Mesenchymal stem cell (in vitro differentiated cells and primary cell): ENCODE measurements around the gene IL11RA.

Experiments
- DNase-seq: peaks from one replicate; pipeline ENCODE4 v3.0.0-alpha.2; 2013
- H2AFZ ChIP-seq: one replicate; pipeline ENCODE4 v1.6.1; 2013; ENCODE audit warnings: low read depth, mild to moderate bottlenecking, control low read depth, inconsistent platforms, low read length, moderate library complexity
- H2AK5ac ChIP-seq: 2 replicates; pipeline ENCODE4 v1.6.1; 2013; ENCODE audit warnings: low read length, moderate library complexity, mild to moderate bottlenecking, inconsistent platforms; ENCODE audit not compliant: severe bottlenecking
- H2BK120ac ChIP-seq: one replicate; pipeline ENCODE4 v1.6.1; 2013; ENCODE audit warnings: low read depth, mild to moderate bottlenecking, inconsistent platforms, low read length, moderate library complexity
- H2BK12ac ChIP-seq, 2 experiments: one replicate each; pipeline ENCODE4 v1.6.1; 2013; ENCODE audit warnings: inconsistent platforms in 2 of 2, low read length in 2 of 2, mild to moderate bottlenecking in 2 of 2, moderate library complexity in 2 of 2, control low read depth in 1 of 2
- H2BK15ac ChIP-seq: one replicate; pipeline ENCODE4 v1.6.1; 2013; ENCODE audit warnings: mild to moderate bottlenecking, low read depth, inconsistent platforms; ENCODE audit not compliant: poor library complexity, severe bottlenecking
- H2BK5ac ChIP-seq: 2 replicates; pipeline ENCODE4 v1.6.1; 2013; ENCODE audit warnings: low read depth, mild to moderate bottlenecking, low read length, control low read depth, inconsistent platforms; ENCODE audit not compliant: poor library complexity, severe bottlenecking
- H3K14ac ChIP-seq, 2 experiments: one replicate each; pipeline ENCODE4 v1.6.1; 2013; ENCODE audit warnings: inconsistent platforms in 2 of 2, low read length in 2 of 2, control low read depth in 1 of 2, mild to moderate bottlenecking in 1 of 2, moderate library complexity in 1 of 2
- H3K18ac ChIP-seq, 2 experiments: one replicate each; pipeline ENCODE4 v1.6.1; 2013; ENCODE audit warnings: inconsistent platforms in 2 of 2, low read length in 2 of 2, control low read depth in 1 of 2, low read depth in 1 of 2, mild to moderate bottlenecking in 1 of 2
- H3K23ac ChIP-seq, 2 experiments: one replicate each; pipeline ENCODE4 v1.6.1; 2013; ENCODE audit warnings: inconsistent platforms in 2 of 2, low read length in 2 of 2, mild to moderate bottlenecking in 2 of 2, moderate library complexity in 2 of 2, control low read depth in 1 of 2
- H3K27ac ChIP-seq: 2 replicates; pipeline ENCODE4 v1.5.1; 2013; ENCODE audit warnings: mild to moderate bottlenecking, moderate library complexity, low read length, control low read depth, inconsistent platforms; ENCODE audit not compliant: poor library complexity, severe bottlenecking
- H3K27me3 ChIP-seq, 2 experiments: 2 replicates each; pipeline versions ENCODE4 v1.6.1 to v1.7.0; 2013; ENCODE audit warnings: low read length in 2 of 2, mild to moderate bottlenecking in 2 of 2, moderate library complexity in 2 of 2, control low read depth in 1 of 2, inconsistent platforms in 1 of 2; ENCODE audit not compliant: control insufficient read depth in 1 of 2, insufficient read depth in 1 of 2
- H3K36me3 ChIP-seq, 2 experiments: 2 replicates each; pipeline versions ENCODE4 v1.6.1 to v1.7.0; 2013; ENCODE audit warnings: low read length in 2 of 2, control low read depth in 1 of 2, inconsistent platforms in 1 of 2, low read depth in 1 of 2, mild to moderate bottlenecking in 1 of 2; ENCODE audit not compliant: insufficient read depth in 2 of 2, control insufficient read depth in 1 of 2
- H3K4ac ChIP-seq, 2 experiments: one replicate each; pipeline ENCODE4 v1.6.1; 2013; ENCODE audit warnings: inconsistent platforms in 2 of 2, low read length in 2 of 2, mild to moderate bottlenecking in 2 of 2, moderate library complexity in 2 of 2, control low read depth in 1 of 2, low read depth in 1 of 2
- H3K4me1 ChIP-seq: 2 replicates; pipeline ENCODE4 v1.6.1; 2013; ENCODE audit warnings: low read depth, low read length, control low read depth; ENCODE audit not compliant: control insufficient read depth, insufficient read depth
- H3K4me2 ChIP-seq: 2 replicates; pipeline ENCODE4 v1.6.1; 2013; ENCODE audit warnings: low read length, mild to moderate bottlenecking, inconsistent platforms; ENCODE audit not compliant: poor library complexity, severe bottlenecking
- H3K4me3 ChIP-seq, 2 experiments: 2 replicates each; pipeline versions ENCODE4 v1.5.1 to v1.7.0; 2013; ENCODE audit warnings: low read length in 2 of 2, mild to moderate bottlenecking in 2 of 2, control low read depth in 1 of 2, low read depth in 1 of 2; ENCODE audit not compliant: insufficient read depth in 1 of 2
- H3K79me1 ChIP-seq: replicated peaks from 2 replicates; pipeline ENCODE4 v1.6.1; 2013; ENCODE audit warnings: mild to moderate bottlenecking, control low read depth, low read length, inconsistent platforms; ENCODE audit not compliant: poor library complexity, severe bottlenecking
- H3K9ac ChIP-seq: 2 replicates; pipeline ENCODE4 v1.7.0; 2013; ENCODE audit warnings: mild to moderate bottlenecking, low read length, moderate library complexity
- H3K9me3 ChIP-seq: 2 replicates; pipeline ENCODE4 v1.7.0; 2013; ENCODE audit warnings: mild to moderate bottlenecking, low read length; ENCODE audit not compliant: control insufficient read depth
- H4K8ac ChIP-seq: one replicate; pipeline ENCODE4 v1.6.1; 2013; ENCODE audit warnings: inconsistent platforms, mild to moderate bottlenecking, low read length, moderate library complexity
- H4K91ac ChIP-seq: one replicate; pipeline ENCODE4 v1.6.1; 2013; ENCODE audit warnings: mild to moderate bottlenecking, low read length, inconsistent platforms
- WGBS: methylation state at CpG from one replicate; pipeline ENCODE4 v1.1.7; 2013; ENCODE audit warnings: mixed read lengths; 5-methylcytosine and 5-hydroxymethylcytosine counted together

Gene IL11RA

GRCh38 chr9:34674440-34674839 is 22.5 kb downstream of the IL11RA start:
- Histone ChIP-seq H2BK5ac (no peak overlapping the region), H3K23ac (no peak overlapping the region), H3K9ac (no peak overlapping the region), H4K8ac (no peak overlapping the region), H3K18ac (no peak overlapping the region), H4K91ac (no peak overlapping the region), H3K27ac (no peak overlapping the region), H2AFZ (no peak overlapping the region), H3K4me1 (no peaks in the 10 kb centered on the region), H3K4me2 (no peak overlapping the region), H2BK15ac (no peak overlapping the region), H3K4me3 (no peak overlapping the region), H2BK120ac (no peak overlapping the region), H3K27me3 (no peaks in the 10 kb centered on the region), H3K79me1 (peaks cover 10% of the 10 kb centered on the region), H3K14ac (no peak overlapping the region), H3K4ac (no peak overlapping the region), H2AK5ac (no peak overlapping the region), H3K9me3 (no peaks in the 10 kb centered on the region), H3K36me3 (peaks cover under 1 to 5% of the 10 kb centered on the region in 2 experiments), H2BK12ac (no peak overlapping the region)
- 72% methylated on average over 3 of the region's 3 CpGs for WGBS
- DNase-seq: no peak

- Histone ChIP-seq H3K4me1 (no peaks in the 10 kb centered on the region), H3K4me2 (no peak overlapping the region), H2AK5ac (no peak overlapping the region), H2BK12ac (no peak overlapping the region), H4K91ac (no peak overlapping the region), H2AFZ (no peak overlapping the region), H3K9me3 (no peaks in the 10 kb centered on the region), H3K27me3 (no peaks in the 10 kb centered on the region), H3K79me1 (peaks cover 7% of the 10 kb centered on the region), H2BK15ac (no peak overlapping the region), H2BK120ac (no peak overlapping the region), H3K18ac (no peak overlapping the region), H3K4ac (no peak overlapping the region), H3K36me3 (no peaks in the 10 kb centered on the region), H3K9ac (peak overlapping the region; percentile 42), H3K23ac (no peak overlapping the region), H2BK5ac (no peak overlapping the region), H3K14ac (no peak overlapping the region), H4K8ac (no peak overlapping the region), H3K27ac (no peak overlapping the region), H3K4me3 (no peak overlapping the region)
- peak; percentile 82 for DNase-seq
- WGBS: 28% methylated on average over 10 of the region's 10 CpGs
Measured at GRCh38 chr9:34675048-34675714, 23.2 kb downstream of the IL11RA start.

- no peak overlapping the region for H4K91ac ChIP-seq
- no peaks in the 10 kb centered on the region for H3K4me1 ChIP-seq
- no peak for DNase-seq
- no peak overlapping the region for H2BK5ac ChIP-seq
- H3K4me2 ChIP-seq: no peak overlapping the region
- WGBS: 99% methylated on average over 2 of the region's 2 CpGs
- H2AFZ ChIP-seq: no peak overlapping the region
- H3K18ac ChIP-seq: no peak overlapping the region
- H3K4ac ChIP-seq: no peak overlapping the region
- no peak overlapping the region for H2BK12ac ChIP-seq
- no peaks in the 10 kb centered on the region for H3K27me3 ChIP-seq
- H3K23ac ChIP-seq: no peak overlapping the region
- H4K8ac ChIP-seq: no peak overlapping the region
- peak overlapping the region; percentile 42 for H3K9ac ChIP-seq
- H3K79me1 ChIP-seq: peaks cover 2% of the 10 kb centered on the region
- H2BK15ac ChIP-seq: no peak overlapping the region
- peaks cover 0 to 1% of the 10 kb centered on the region in 2 experiments for H3K36me3 ChIP-seq
- no peak overlapping the region for H3K14ac ChIP-seq
- H3K4me3 ChIP-seq: no peak overlapping the region
- H2BK120ac ChIP-seq: no peak overlapping the region
- H3K27ac ChIP-seq: no peak overlapping the region
- H3K9me3 ChIP-seq: no peaks in the 10 kb centered on the region
- no peak overlapping the region for H2AK5ac ChIP-seq
Measured at GRCh38 chr9:34675869-34676268, 23.9 kb downstream of the IL11RA start.

GRCh38 chr9:34684145-34684544 is 32.2 kb downstream of the IL11RA start:
- no peak overlapping the region for H3K4ac ChIP-seq
- no peak overlapping the region for H3K18ac ChIP-seq
- no peak overlapping the region for H3K23ac ChIP-seq
- H3K4me2 ChIP-seq: no peak overlapping the region
- H3K9me3 ChIP-seq: no peaks in the 10 kb centered on the region
- no peak overlapping the region for H3K4me3 ChIP-seq
- no peak overlapping the region for H4K8ac ChIP-seq
- H3K4me1 ChIP-seq: no peaks in the 10 kb centered on the region
- H2BK15ac ChIP-seq: no peak overlapping the region
- no peak overlapping the region for H3K9ac ChIP-seq
- H4K91ac ChIP-seq: no peak overlapping the region
- H3K79me1 ChIP-seq: no peaks in the 10 kb centered on the region
- H3K27ac ChIP-seq: no peak overlapping the region
- H3K27me3 ChIP-seq: no peaks in the 10 kb centered on the region
- no peak overlapping the region for H2AFZ ChIP-seq
- no peak overlapping the region for H2AK5ac ChIP-seq
- H2BK5ac ChIP-seq: no peak overlapping the region
- no peak overlapping the region for H2BK12ac ChIP-seq
- peaks cover 0 to 6% of the 10 kb centered on the region in 2 experiments for H3K36me3 ChIP-seq
- no peak for DNase-seq
- no peak overlapping the region for H3K14ac ChIP-seq
- WGBS: 92% methylated on average over 4 of the region's 4 CpGs
- no peak overlapping the region for H2BK120ac ChIP-seq
